22Rv1 (cell line): ENCODE data around the gene NPDC1.
"Not testable (repeated sequence)": the region's sequence is repeated elsewhere in the genome, so short reads cannot be mapped to it uniquely, and the experiment has no call there.

Source experiments
- H3K27ac ChIP-seq: fragments of 450-650 bp; 2 replicates; pipeline ENCODE4 v1.5.1; 2017
- CTCF ChIP-seq: fragments of 450-650 bp; IDR thresholded peaks from 2 replicates; pipeline ENCODE4 v1.5.1; 2017; ENCODE audit warnings: mild to moderate bottlenecking
- ZFX ChIP-seq: fragments of 450-650 bp; IDR thresholded peaks from 2 replicates; pipeline ENCODE4 v1.6.1; 2017; ENCODE audit warnings: antibody characterized with exemption, borderline replicate concordance

Gene NPDC1

DNA sequence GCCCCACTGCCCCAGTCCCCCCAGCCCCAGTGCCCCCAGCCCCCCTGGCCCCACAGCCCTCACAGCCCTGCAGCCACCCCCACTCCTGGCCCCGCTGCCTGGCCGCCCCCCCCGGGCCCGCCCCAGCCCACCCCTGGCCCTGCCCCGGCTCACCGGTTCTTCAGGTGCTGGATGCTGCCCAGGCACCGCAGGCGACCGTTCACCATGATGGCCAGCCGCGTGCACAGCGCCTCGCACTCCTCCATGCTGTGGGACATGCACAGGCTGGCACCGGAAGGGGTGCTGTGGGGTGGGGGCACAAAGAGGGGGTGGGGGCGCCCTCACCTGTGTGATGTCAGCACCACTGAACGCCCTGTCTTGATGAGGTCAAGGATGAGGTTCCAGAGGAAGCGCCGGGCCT lies 36.8 kb downstream of the NPDC1 start:
- TF ChIP-seq ZFX: no peak
- no peak for TF ChIP-seq CTCF
- no peak overlapping the region for H3K27ac ChIP-seq

- TF ChIP-seq CTCF (no peak), ZFX (no peak)
- no peak overlapping the region for H3K27ac ChIP-seq
Observed at GRCh38 chr9:137008312-137008711, 37.7 kb downstream of the NPDC1 start.

DNA sequence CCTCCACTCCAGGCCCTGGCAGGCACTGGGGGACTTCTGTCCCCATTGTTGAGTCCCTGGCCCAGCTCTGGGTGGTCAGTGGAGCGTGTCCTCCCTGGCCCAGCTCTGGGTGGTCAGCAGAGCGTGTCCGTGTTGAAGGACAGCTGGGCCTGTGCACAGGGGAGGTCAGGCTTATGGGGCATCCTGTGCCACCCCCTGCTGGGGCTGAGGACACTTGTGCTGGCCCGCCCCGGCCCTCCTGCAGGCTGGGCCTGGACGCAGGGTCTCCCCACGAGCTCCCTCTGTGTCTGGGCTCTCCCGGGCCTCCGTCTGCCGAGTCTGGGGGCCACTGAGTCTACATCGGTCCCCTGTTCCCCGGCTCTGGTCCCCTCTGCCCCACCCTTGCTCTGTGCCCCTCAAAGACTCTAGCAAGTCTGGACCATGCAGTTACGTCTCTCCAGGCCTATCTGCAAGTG lies 38.1 kb downstream of the NPDC1 start:
- no peak overlapping the region for H3K27ac ChIP-seq
- TF ChIP-seq CTCF: no peak
- TF ChIP-seq ZFX: no peak

DNA sequence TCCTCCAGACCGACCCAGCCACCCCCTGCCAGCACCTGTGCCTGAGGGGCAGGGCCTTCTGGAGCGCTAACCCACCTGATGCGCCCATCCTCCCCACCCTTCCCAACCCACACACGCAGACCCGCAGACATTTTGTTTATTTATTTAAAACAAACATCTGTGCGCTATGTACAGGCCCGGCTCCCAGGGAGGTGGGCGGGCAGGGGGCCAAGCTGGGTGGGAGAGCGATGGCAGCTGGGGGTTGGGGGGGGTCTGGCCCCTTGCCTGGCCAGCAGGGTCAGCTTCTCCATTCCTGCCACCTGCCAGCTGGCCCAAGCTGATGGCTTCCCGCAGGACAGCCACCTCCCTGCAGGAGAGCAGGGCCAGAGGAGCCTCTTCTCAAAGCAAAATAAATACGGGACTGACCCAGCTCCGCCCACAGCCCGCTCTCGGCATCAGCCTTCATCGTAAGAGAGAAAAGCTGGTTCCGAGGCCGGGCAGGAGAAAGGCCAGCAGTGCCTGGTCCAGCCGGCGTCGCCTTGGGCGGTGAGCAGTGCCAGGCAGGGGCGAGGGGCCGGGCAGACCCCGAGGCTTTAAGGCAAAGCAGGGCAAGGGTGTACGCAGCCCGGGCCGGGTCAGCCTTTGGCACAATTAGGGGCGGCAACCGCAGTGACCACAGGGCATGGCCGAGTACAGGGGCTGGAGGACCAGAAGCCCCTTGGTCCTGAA lies 38.7 kb downstream of the NPDC1 start:
- no peak for TF ChIP-seq CTCF
- no peak for TF ChIP-seq ZFX
- H3K27ac ChIP-seq: no peak overlapping the region

DNA sequence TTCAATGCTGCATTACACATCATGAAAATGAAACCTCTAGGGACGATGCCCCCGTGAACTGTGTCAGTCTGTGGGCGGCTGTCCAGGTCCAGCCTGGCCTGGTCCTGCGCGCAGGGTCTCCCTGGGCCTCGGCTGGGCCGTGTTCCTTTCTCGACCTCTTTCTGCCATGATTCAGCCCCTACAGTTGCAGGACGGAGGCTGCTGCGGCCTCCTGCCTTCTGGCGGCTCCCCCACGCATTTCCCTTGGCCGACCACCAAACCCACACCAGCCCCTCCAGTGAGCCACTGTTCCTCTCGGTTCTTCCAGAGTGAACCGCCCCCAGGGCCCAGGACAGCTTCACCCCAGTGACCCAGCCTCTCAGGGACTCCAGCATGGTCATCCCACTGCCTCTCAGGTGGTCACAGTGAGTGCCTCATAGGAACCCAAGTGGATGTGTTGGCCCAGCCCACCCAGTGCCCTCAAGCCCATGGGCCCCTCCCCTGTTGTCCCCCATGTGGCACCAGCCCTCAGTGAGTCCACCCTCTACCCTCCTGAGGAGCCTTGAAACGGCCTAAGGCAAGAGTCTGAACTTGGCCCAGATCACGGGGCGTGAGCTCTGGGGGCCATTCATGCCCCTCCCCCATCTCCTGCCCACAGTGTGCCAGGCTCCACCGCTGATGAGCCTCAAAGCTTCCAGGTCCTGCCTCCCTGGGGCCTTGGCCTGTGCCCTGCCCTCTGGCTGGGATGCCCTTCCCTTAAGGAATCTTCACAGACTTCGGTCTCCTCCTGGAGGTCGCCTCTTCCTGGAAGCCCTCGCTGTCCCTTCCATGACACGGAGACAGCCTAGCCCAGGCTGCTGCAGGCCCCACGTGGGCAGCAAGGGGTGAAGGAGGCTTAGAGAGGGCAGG lies 39.6 kb downstream of the NPDC1 start:
- H3K27ac ChIP-seq: no peak overlapping the region
- TF ChIP-seq ZFX (no peak), CTCF (no peak)

DNA sequence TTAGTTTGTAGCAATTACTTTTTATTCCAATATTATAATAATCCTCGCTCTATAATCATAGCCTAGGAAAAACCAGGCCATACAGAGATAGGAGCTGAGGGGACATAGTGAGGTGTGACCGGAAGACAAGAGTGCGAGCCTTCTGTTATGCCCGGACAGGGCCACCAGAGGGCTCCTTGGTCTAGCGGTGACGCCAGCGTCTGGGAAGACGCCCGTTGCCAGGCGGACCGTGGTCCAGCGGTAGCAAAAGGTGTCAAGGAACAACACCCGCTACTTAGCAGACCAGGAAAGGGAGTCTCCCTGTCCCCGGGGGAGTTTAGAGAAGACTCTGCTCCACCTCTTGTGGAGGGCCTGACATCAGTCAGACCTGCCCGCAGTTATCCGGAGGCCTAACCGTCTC lies 41.7 kb downstream of the NPDC1 start:
- not testable (repeated sequence) for H3K27ac ChIP-seq
- peak; percentile 77 for TF ChIP-seq CTCF

DNA sequence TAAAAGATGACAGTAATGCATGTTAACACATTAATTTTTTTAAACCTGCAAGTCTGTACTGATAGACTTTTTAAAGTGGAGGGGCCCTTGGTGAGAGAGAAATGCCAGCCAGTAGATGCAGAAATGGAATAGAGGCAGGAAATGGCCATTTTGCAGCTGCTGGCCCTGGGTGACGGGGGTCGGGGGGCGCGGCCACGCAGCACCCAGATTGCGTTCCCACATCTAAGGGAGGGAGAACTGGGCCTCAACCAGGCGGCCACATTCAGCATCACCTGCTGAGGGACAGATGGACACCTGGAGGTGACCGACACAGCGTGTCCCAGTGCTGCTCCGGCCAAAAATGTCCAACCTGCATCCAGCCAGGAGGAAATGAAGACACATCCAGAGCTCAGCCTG lies 43.3 kb downstream of the NPDC1 start:
- TF ChIP-seq CTCF (no peak), ZFX (no peak)
- H3K27ac ChIP-seq: no peak overlapping the region
